NK-92 (cell line): ENCODE results near the gene MAP2K3.

ENCODE experiments used
- DNase-seq: peaks from one replicate; lab custom pipeline; 2025; ENCODE audit not compliant: unreplicated experiment; lab: John Stamatoyannopoulos, UW

The MAP2K3 gene

GRCh38 chr17:21252796-21253645 lies 31.5 kb upstream of the MAP2K3 start, which contains the start of gene NATD1:
NATD1 (minus strand) TSS chr17:21253410; CDS start chr17:21253264, 146 bp downstream.
- no peak for DNase-seq

- no peak for DNase-seq
Measured at GRCh38 chr17:21253646-21254441, 30.7 kb upstream of the MAP2K3 start.

- no peak for DNase-seq
Measured at GRCh38 chr17:21258593-21258992, 25.9 kb upstream of the MAP2K3 start.

GRCh38 chr17:21262259-21262993 lies 22.1 kb upstream of the MAP2K3 start:
- no peak for DNase-seq

- DNase-seq, result no peak
Measured at GRCh38 chr17:21263376-21263775, 21.1 kb upstream of the MAP2K3 start.

GRCh38 chr17:21268596-21269188 lies 15.8 kb upstream of the MAP2K3 start:
- DNase-seq, result no peak

- no peak for DNase-seq
Measured at GRCh38 chr17:21269394-21269793, 15.1 kb upstream of the MAP2K3 start.

- no peak for DNase-seq
Measured at GRCh38 chr17:21271454-21272183, 12.9 kb upstream of the MAP2K3 start.

- no peak for DNase-seq
Measured at GRCh38 chr17:21272250-21272649, 12.3 kb upstream of the MAP2K3 start.

- DNase-seq, result no peak
Measured at GRCh38 chr17:21272881-21273792, 11.4 kb upstream of the MAP2K3 start.

- no peak for DNase-seq
Measured at GRCh38 chr17:21275047-21275578, 9.4 kb upstream of the MAP2K3 start.

GRCh38 chr17:21275579-21276263 lies 8.8 kb upstream of the MAP2K3 start:
- DNase-seq, result peak; percentile 47

GRCh38 chr17:21276264-21276588 lies 8.3 kb upstream of the MAP2K3 start:
- DNase-seq, result no peak

GRCh38 chr17:21277332-21277731 lies 7.2 kb upstream of the MAP2K3 start:
- no peak for DNase-seq

- no peak for DNase-seq
Measured at GRCh38 chr17:21278450-21279197, 5.9 kb upstream of the MAP2K3 start.

GRCh38 chr17:21279198-21279535 lies 5.3 kb upstream of the MAP2K3 start:
- no peak for DNase-seq

GRCh38 chr17:21279582-21279981 lies 4.9 kb upstream of the MAP2K3 start:
- DNase-seq, result no peak

- DNase-seq, result peak; percentile 29
Measured at GRCh38 chr17:21280081-21280518, 4.4 kb upstream of the MAP2K3 start.
